ENCODE results near the gene ACTRT3. TPM values are rescaled to one million over a fixed set of nuclear protein-coding genes. Genes with fewer than 3 reads are reported as not detected.

ACTRT3 gene
- total and polyA plus RNA-seq, 8 donors: 0.45 to 2.2 (median 1.3) TPM; not detected in 2

- Histone ChIP-seq H3K27me3 (no peaks in the 10 kb centered on the region), H3K9me3 (no peaks in the 10 kb centered on the region), H3K36me3 (no peaks in the 10 kb centered on the region), H3K4me1 (peaks cover 24 to 35% (median 26%) of the 10 kb centered on the region in 4 donors), H3K4me3 (no peak overlapping the region), H3K27ac (no peak overlapping the region)
- intact Hi-C loops (cut with DNase I; ENCODE audit: low total_unique reads): no loop called here
- TF ChIP-seq POLR2A (IDR thresholded peaks at IDR 0.05) (no peak), CTCF (IDR thresholded peaks at IDR 0.05) (no peak), POLR2AphosphoS5 (IDR thresholded peaks at IDR 0.05) (no peak), EP300 (IDR thresholded peaks at IDR 0.05) (no peak)
- 38 to 57% (median 39%) methylated on average over 2 of the region's 2 CpGs for WGBS, 5 donors
- DNase-seq: no peak
Observed at GRCh38 chr3:169809230-169809795, 40.0 kb upstream of the ACTRT3 start.

- TF ChIP-seq CTCF (IDR thresholded peaks at IDR 0.05) (no peak), EP300 (IDR thresholded peaks at IDR 0.05) (no peak), POLR2A (IDR thresholded peaks at IDR 0.05) (no peak), POLR2AphosphoS5 (IDR thresholded peaks at IDR 0.05) (no peak)
- H3K4me3 ChIP-seq: no peak overlapping the region
- no peak for DNase-seq
- intact Hi-C loops (cut with DNase I; ENCODE audit: low total_unique reads): no loop called here
- no peak overlapping the region for H3K27ac ChIP-seq
- no peaks in the 10 kb centered on the region for H3K9me3 ChIP-seq
- no peaks in the 10 kb centered on the region for H3K4me1 ChIP-seq
- H3K36me3 ChIP-seq: peaks cover 0 to 15% (median 0%) of the 10 kb centered on the region in 4 donors
- 89 to 97% (median 93%) methylated on average over 3 of the region's 3 CpGs for WGBS, 5 donors
- no peaks in the 10 kb centered on the region for H3K27me3 ChIP-seq
Observed at GRCh38 chr3:169804681-169805080, 35.3 kb upstream of the ACTRT3 start.

GRCh38 chr3:169792359-169792758 lies 23.0 kb upstream of the ACTRT3 start:
- Histone ChIP-seq H3K4me3 (no peak overlapping the region), H3K9me3 (no peaks in the 10 kb centered on the region), H3K27me3 (no peaks in the 10 kb centered on the region), H3K36me3 (peaks cover 3 to 50% (median 41%) of the 10 kb centered on the region in 4 donors), H3K27ac (no peak overlapping the region), H3K4me1 (no peaks in the 10 kb centered on the region)
- 91 to 100% (median 100%) methylated on average over 1 of the region's 1 CpG for WGBS, 5 donors
- no peak for DNase-seq
- TF ChIP-seq POLR2A (IDR thresholded peaks at IDR 0.05) (no peak), EP300 (IDR thresholded peaks at IDR 0.05) (no peak), POLR2AphosphoS5 (IDR thresholded peaks at IDR 0.05) (no peak), CTCF (IDR thresholded peaks at IDR 0.05) (no peak)
- intact Hi-C loops (cut with DNase I; ENCODE audit: low total_unique reads): no loop called here

GRCh38 chr3:169790687-169791429 lies 21.5 kb upstream of the ACTRT3 start:
- TF ChIP-seq CTCF (IDR thresholded peaks at IDR 0.05): no peak
- no peak for TF ChIP-seq POLR2AphosphoS5 (IDR thresholded peaks at IDR 0.05)
- TF ChIP-seq POLR2A (IDR thresholded peaks at IDR 0.05): no peak
- TF ChIP-seq EP300 (IDR thresholded peaks at IDR 0.05): no peak
- Histone ChIP-seq H3K9me3 (no peaks in the 10 kb centered on the region), H3K4me3 (no peak overlapping the region), H3K4me1 (no peaks in the 10 kb centered on the region), H3K27ac (no peak overlapping the region), H3K36me3 (peaks cover 7 to 65% (median 54%) of the 10 kb centered on the region in 4 donors), H3K27me3 (no peaks in the 10 kb centered on the region)
- intact Hi-C loops (cut with DNase I; ENCODE audit: low total_unique reads): no loop called here
- 82 to 89% (median 86%) methylated on average over 4 of the region's 4 CpGs for WGBS, 5 donors
- DNase-seq: no peak

Data from stomach (tissue), 9 donors.